Fibroblast of lung (primary cell): Measurements from ENCODE around the gene EXOC3L2. TPM values are rescaled to one million over a fixed set of nuclear protein-coding genes. Genes with fewer than 3 reads are reported as not detected.

Experiments used
- DNase-seq, 2 donors: peaks; one replicate each; pipeline versions ENCODE4 v3.0.0 to v3.0.0-alpha.2; 2010; ENCODE audit warnings: low read depth in 2 of 2
- H2AFZ ChIP-seq: 2 replicates; pipeline ENCODE4 v1.5.1; 2012; ENCODE audit warnings: low read length, control low read depth, inconsistent platforms
- H3K27ac ChIP-seq: 2 replicates; pipeline ENCODE4 v1.5.1; 2011; ENCODE audit warnings: low read length, control low read depth; ENCODE audit not compliant: insufficient read depth
- H3K27me3 ChIP-seq: 2 replicates; pipeline ENCODE4 v1.5.1; 2011; ENCODE audit warnings: mild to moderate bottlenecking, low read length; ENCODE audit not compliant: control insufficient read depth, insufficient read depth
- H3K36me3 ChIP-seq: 2 replicates; pipeline ENCODE4 v1.5.1; 2011; ENCODE audit warnings: low read length; ENCODE audit not compliant: control insufficient read depth, insufficient read depth
- H3K4me1 ChIP-seq: 2 replicates; pipeline ENCODE4 v1.5.1; 2011; ENCODE audit warnings: low read length; ENCODE audit not compliant: control insufficient read depth, insufficient read depth; ENCODE audit errors: extremely low read depth
- H3K4me2 ChIP-seq: 2 replicates; pipeline ENCODE4 v1.5.1; 2011; ENCODE audit warnings: low read length, control low read depth; ENCODE audit not compliant: insufficient read depth; ENCODE audit errors: extremely low read depth
- H3K4me3 ChIP-seq, 4 experiments: fragments of 200-600 bp in 1 of 4; sonication (generic) in 1 of 4; replicated peaks in 1 of 4; 2 replicates each; pipeline ENCODE4 v1.5.1; 2011 to 2016; ENCODE audit warnings: low read length in 4 of 4, low read depth in 3 of 4, mild to moderate bottlenecking in 3 of 4, control low read depth in 2 of 4, inconsistent platforms in 1 of 4, mixed read lengths in 1 of 4; ENCODE audit not compliant: insufficient read depth in 1 of 4; ENCODE audit errors: control extremely low read depth in 1 of 4
- H3K79me2 ChIP-seq: 2 replicates; pipeline ENCODE4 v1.5.1; 2012; ENCODE audit warnings: mild to moderate bottlenecking, low read length, inconsistent platforms; ENCODE audit not compliant: control insufficient read depth, insufficient read depth
- H3K9ac ChIP-seq: 2 replicates; pipeline ENCODE4 v1.5.1; 2011; ENCODE audit warnings: mild to moderate bottlenecking, low read length, control low read depth; ENCODE audit not compliant: insufficient read depth
- H3K9me3 ChIP-seq: 2 replicates; pipeline ENCODE4 v1.5.1; 2012; ENCODE audit warnings: low read depth, low read length; ENCODE audit not compliant: control insufficient read depth, insufficient read depth
- H4K20me1 ChIP-seq: 2 replicates; pipeline ENCODE4 v1.5.1; 2011; ENCODE audit warnings: low read length; ENCODE audit not compliant: control insufficient read depth, insufficient read depth; ENCODE audit errors: extremely low read depth
- CTCF ChIP-seq, 2 donors: IDR thresholded peaks in 1 of 2; conservative IDR thresholded peaks in 1 of 2; 1 replicate in 1 of 2; 2 replicates in 1 of 2; pipeline ENCODE4 v1.5.1; 2011 to 2012; ENCODE audit warnings: low read length in 2 of 2, control low read depth in 1 of 2, inconsistent platforms in 1 of 2, low read depth in 1 of 2, mild to moderate bottlenecking in 1 of 2
- EZH2 ChIP-seq: IDR thresholded peaks from 2 replicates; pipeline ENCODE4 v1.5.1; 2012; ENCODE audit warnings: low read length, control low read depth, mild to moderate bottlenecking; ENCODE audit errors: missing control alignments
- polyA plus RNA-seq, 2 donors: library from polyadenylated mRNA; depleted of rRNA in 1 of 2; stranded (reverse) in 1 of 2; unstranded in 1 of 2; fragments of >200 nt; gene quantifications; 2 replicates each; pipeline ENCODE4 v1.2.1, GENCODE V29; 2011 to 2012; ENCODE audit warnings: missing spikeins in 1 of 2
- total RNA-seq: library from RNA; depleted of rRNA; stranded (reverse); fragments of >200 nt; gene quantifications from 2 replicates; pipeline ENCODE4 v1.2.1, GENCODE V29; 2014

EXOC3L2 gene
- total and polyA plus RNA-seq, 2 donors (not counting 1 experiment from before 2014, with no cell fraction given): not detected

- no peaks in the 10 kb centered on the region for H3K4me1 ChIP-seq
- no peak for TF ChIP-seq CTCF (conservative IDR thresholded peaks at IDR 0.05 in 1 of 2, IDR thresholded peaks at IDR 0.05 in 1 of 2; ENCODE audit: low read depth in 1 of 2, low read length in 2 of 2)
- no peak for TF ChIP-seq EZH2
- no peak overlapping the region for H2AFZ ChIP-seq
- DNase-seq: no peak
- H3K9me3 ChIP-seq: no peaks in the 10 kb centered on the region
- peaks cover 36% of the 10 kb centered on the region for H3K27me3 ChIP-seq
- no peaks in the 10 kb centered on the region for H4K20me1 ChIP-seq
- no peaks in the 10 kb centered on the region for H3K36me3 ChIP-seq
- H3K4me2 ChIP-seq: no peak overlapping the region
- no peak overlapping the region for H3K27ac ChIP-seq
- H3K9ac ChIP-seq: no peak overlapping the region
- no peak overlapping the region for H3K4me3 ChIP-seq
- no peaks in the 10 kb centered on the region for H3K79me2 ChIP-seq
These were observed 27.3 kb downstream of the EXOC3L2 start for GRCh38 chr19:45217957-45218334.

- Histone ChIP-seq H3K36me3 (no peaks in the 10 kb centered on the region), H3K4me2 (no peak overlapping the region), H3K9ac (no peak overlapping the region), H3K4me1 (no peaks in the 10 kb centered on the region), H3K4me3 (peak overlapping the region in 1 of 4 experiments; percentile 8), H3K27me3 (peaks cover 36% of the 10 kb centered on the region), H3K79me2 (no peaks in the 10 kb centered on the region), H2AFZ (no peak overlapping the region), H3K27ac (no peak overlapping the region), H3K9me3 (no peaks in the 10 kb centered on the region), H4K20me1 (no peaks in the 10 kb centered on the region)
- DNase-seq: peak in 1 of 2 donors; percentile 20
- TF ChIP-seq EZH2 (peak; percentile 97), CTCF (conservative IDR thresholded peaks at IDR 0.05 in 1 of 2, IDR thresholded peaks at IDR 0.05 in 1 of 2; ENCODE audit: low read depth in 1 of 2, low read length in 2 of 2) (no peak)
These were observed 27.8 kb downstream of the EXOC3L2 start for GRCh38 chr19:45217193-45217956.

DNA sequence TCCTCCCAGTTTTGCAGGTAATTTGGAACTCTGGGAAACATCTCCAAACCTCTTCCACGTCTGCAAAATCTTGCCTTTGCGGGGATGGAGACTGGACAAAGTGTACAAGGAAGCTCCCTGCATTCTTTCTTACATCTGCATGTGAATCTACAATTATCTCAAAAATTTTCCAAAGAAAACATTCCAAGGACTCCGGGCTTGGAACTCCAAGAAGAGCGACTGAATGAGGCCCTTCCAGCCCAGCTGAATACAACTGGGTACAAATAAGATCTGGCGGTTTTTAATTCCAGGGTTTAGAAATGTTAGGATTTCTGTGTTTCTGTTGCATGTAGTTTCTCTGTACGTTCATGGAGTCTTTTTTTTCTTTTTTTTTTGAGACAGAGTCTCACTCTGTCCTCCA is 28.5 kb downstream of the EXOC3L2 start:
- H3K4me3 ChIP-seq: no peak overlapping the region

More for the DNA sequence above, 28.5 kb downstream of the EXOC3L2 start:
- Histone ChIP-seq H3K27me3 (peaks cover 34% of the 10 kb centered on the region), H3K36me3 (no peaks in the 10 kb centered on the region), H3K9ac (no peak overlapping the region), H2AFZ (no peak overlapping the region), H3K9me3 (no peaks in the 10 kb centered on the region), H3K4me1 (no peaks in the 10 kb centered on the region), H3K4me2 (no peak overlapping the region), H3K27ac (no peak overlapping the region), H3K79me2 (no peaks in the 10 kb centered on the region), H4K20me1 (no peaks in the 10 kb centered on the region)
- peak in 1 of 2 donors; percentile 36 for DNase-seq
- TF ChIP-seq CTCF (conservative IDR thresholded peaks at IDR 0.05 in 1 of 2, IDR thresholded peaks at IDR 0.05 in 1 of 2; ENCODE audit: low read depth in 1 of 2, low read length in 2 of 2) (no peak), EZH2 (no peak)
